HepG2 (cell line): Measurements from ENCODE around the gene FMO3. TPM values are rescaled to one million over a fixed set of nuclear protein-coding genes. Genes with fewer than 3 reads are reported as not detected.

Source experiments
- ATAC-seq: fragments of 200-7000 bp; cut with Tn5 transposase; 3 replicates; pipeline ENCODE4 v1.9.1; 2020; ENCODE audit warnings: mild to moderate bottlenecking, moderate library complexity
- BruUV-seq: library from RNA; stranded (reverse); fragments of 400-500 nt; replicated peaks from 2 replicates; lab custom pipeline; 2021; lab: Mats Ljungman, UMichigan
- CTCF ChIA-PET: fragments of 300-600 bp; formaldehyde crosslinking; extraction: SDS; loops from one replicate; lab custom pipeline; 2021; ENCODE audit warnings: low total read pairs, inconsistent platforms, low intra/inter-chr PET ratio; lab: Yijun Ruan, JAX
- POLR2A ChIA-PET: fragments of 350-600 bp; sonication (Branson Sonifier 250); formaldehyde crosslinking; loops from one replicate; lab custom pipeline; 2020; ENCODE audit warnings: antibody characterized with exemption, inconsistent platforms; lab: Yijun Ruan, JAX
- DNase-seq: peaks from one replicate; pipeline ENCODE4 v3.0.0-alpha.2; 2015; ENCODE audit warnings: low spot score
- FAIRE-seq: peaks from 3 replicates; lab custom pipeline; 2011; peaks lifted over from hg19 to GRCh38; lab: Jason Lieb, UNC
- H2AFZ ChIP-seq: one replicate; pipeline ENCODE4 v1.6.1; 2011; ENCODE audit warnings: low read length, inconsistent platforms
- H3K27ac ChIP-seq: fragments of 300-600 bp; 3 replicates; pipeline ENCODE4 v1.8.0; 2011; ENCODE audit warnings: mixed run types, mild to moderate bottlenecking, mixed read lengths, low read length, inconsistent platforms; ENCODE audit not compliant: insufficient read depth; ENCODE audit errors: extremely low read length
- H3K27me3 ChIP-seq, 2 experiments: fragments of 200-600 bp in 1 of 2; 2 replicates in 1 of 2; 3 replicates in 1 of 2; pipeline versions ENCODE4 v1.6.0 to v1.8.0; 2011; ENCODE audit warnings: low read length in 2 of 2, mild to moderate bottlenecking in 2 of 2, moderate library complexity in 2 of 2, inconsistent platforms in 1 of 2; ENCODE audit not compliant: insufficient read depth in 2 of 2, control insufficient read depth in 1 of 2
- H3K36me3 ChIP-seq, 2 experiments: fragments of 200-600 bp in 1 of 2; replicated peaks in 1 of 2; 2 replicates in 1 of 2; 3 replicates in 1 of 2; pipeline versions ENCODE4 v1.5.1 to v1.8.0; 2011; ENCODE audit warnings: low read length in 2 of 2, inconsistent platforms in 1 of 2; ENCODE audit not compliant: insufficient read depth in 2 of 2, control insufficient read depth in 1 of 2
- H3K4me1 ChIP-seq: 2 replicates; pipeline ENCODE4 v1.5.1; 2012; ENCODE audit warnings: low read length, inconsistent platforms; ENCODE audit not compliant: insufficient read depth
- H3K4me2 ChIP-seq: 2 replicates; pipeline ENCODE4 v1.6.0; 2011; ENCODE audit warnings: low read depth, low read length, inconsistent platforms
- H3K4me3 ChIP-seq, 3 experiments: fragments of 200-600 bp in 1 of 3; sonication (generic), shearing (Covaris generic) in 1 of 3; replicated peaks in 1 of 3; 2 replicates each; pipeline ENCODE4 v1.5.1; 2011 to 2016; ENCODE audit warnings: low read length in 3 of 3, inconsistent platforms in 2 of 3, low read depth in 2 of 3, mild to moderate bottlenecking in 2 of 3, control low read depth in 1 of 3, mixed read lengths in 1 of 3; ENCODE audit not compliant: insufficient read depth in 1 of 3
- H3K79me2 ChIP-seq: one replicate; pipeline ENCODE4 v1.6.1; 2011; ENCODE audit warnings: low read length, inconsistent platforms; ENCODE audit not compliant: insufficient read depth
- H3K9ac ChIP-seq: 2 replicates; pipeline ENCODE4 v1.6.0; 2011; ENCODE audit warnings: mild to moderate bottlenecking, low read depth, low read length, inconsistent platforms; ENCODE audit not compliant: insufficient read depth
- H3K9me3 ChIP-seq: 2 replicates; pipeline ENCODE4 v1.5.1; 2012; ENCODE audit warnings: mild to moderate bottlenecking, low read length
- H4K20me1 ChIP-seq: 2 replicates; pipeline ENCODE4 v1.6.0; 2011; ENCODE audit warnings: inconsistent platforms, mild to moderate bottlenecking, low read length, moderate library complexity; ENCODE audit not compliant: insufficient read depth
- BRD4 ChIP-seq: sonication (generic); formaldehyde crosslinking; IDR thresholded peaks from 2 replicates; pipeline ENCODE4 v1.4.0; 2020; ENCODE audit warnings: missing genetic modification reagents
- ESRRA ChIP-seq: sonication (generic); formaldehyde crosslinking; IDR thresholded peaks from 2 replicates; pipeline ENCODE4 v1.5.1; 2020; ENCODE audit warnings: mild to moderate bottlenecking, low read depth, missing genetic modification reagents
- ETV5 ChIP-seq: IDR thresholded peaks from 2 replicates; pipeline ENCODE4 v1.6.1; 2018; ENCODE audit warnings: missing biosample characterization, missing genetic modification reagents, inconsistent platforms, borderline replicate concordance
- HCFC1 ChIP-seq: fragments of 150-350 bp; IDR thresholded peaks from 2 replicates; pipeline ENCODE4 v1.6.1; 2014; ENCODE audit warnings: low read depth, low read length
- IRF1 ChIP-seq: sonication (generic); formaldehyde crosslinking; IDR thresholded peaks from 2 replicates; pipeline ENCODE4 v1.4.0; 2020; ENCODE audit warnings: low read depth, mild to moderate bottlenecking, missing genetic modification reagents
- IRF9 ChIP-seq: sonication (generic); formaldehyde crosslinking; IDR thresholded peaks from 2 replicates; pipeline ENCODE4 v1.8.0; 2022; ENCODE audit warnings: missing genetic modification reagents, mild to moderate bottlenecking, borderline replicate concordance
- KLF11 ChIP-seq: IDR thresholded peaks from 2 replicates; pipeline ENCODE4 v1.6.1; 2016; ENCODE audit warnings: missing compliant biosample characterization
- MZF1 ChIP-seq: sonication (generic); formaldehyde crosslinking; IDR thresholded peaks from 2 replicates; pipeline ENCODE4 v1.8.1; 2023; ENCODE audit warnings: mild to moderate bottlenecking, missing genetic modification reagents, borderline replicate concordance
- SAFB2 ChIP-seq: sonication (generic); formaldehyde crosslinking; IDR thresholded peaks from 2 replicates; pipeline ENCODE4 v1.5.1; 2020; ENCODE audit warnings: missing genetic modification reagents, low read depth, mild to moderate bottlenecking, borderline replicate concordance
- SSRP1 ChIP-seq: IDR thresholded peaks from 2 replicates; pipeline ENCODE4 v1.6.1; 2016; ENCODE audit warnings: control low read depth
- TFE3 ChIP-seq: IDR thresholded peaks from 2 replicates; pipeline ENCODE4 v1.6.1; 2016
- TSC22D2 ChIP-seq: sonication (generic); formaldehyde crosslinking; IDR thresholded peaks from 2 replicates; pipeline ENCODE4 v1.5.1; 2020; ENCODE audit warnings: missing genetic modification reagents, mild to moderate bottlenecking, borderline replicate concordance
- ZBTB10 ChIP-seq: sonication (generic); formaldehyde crosslinking; IDR thresholded peaks from 2 replicates; pipeline ENCODE4 v1.4.0; 2020; ENCODE audit warnings: missing genetic modification reagents, borderline replicate concordance
- ZNF512B ChIP-seq: sonication (generic); formaldehyde crosslinking; IDR thresholded peaks from 2 replicates; pipeline ENCODE4 v1.5.1; 2020; ENCODE audit warnings: missing genetic modification reagents, mild to moderate bottlenecking, borderline replicate concordance
- ZNF556 ChIP-seq: sonication (generic); formaldehyde crosslinking; IDR thresholded peaks from 2 replicates; pipeline ENCODE4 v1.4.0; 2020; ENCODE audit warnings: mild to moderate bottlenecking, missing genetic modification reagents, borderline replicate concordance
- ZNF773 ChIP-seq: sonication (generic); formaldehyde crosslinking; IDR thresholded peaks from 2 replicates; pipeline ENCODE4 v1.4.0; 2020; ENCODE audit warnings: missing genetic modification reagents, borderline replicate concordance
- WGBS: methylation state at CpG from one replicate; pipeline ENCODE4 v1.1.6; 2017; ENCODE audit warnings: low lambda C conversion rate; 5-methylcytosine and 5-hydroxymethylcytosine counted together
- in situ Hi-C: cut with HindIII; loops from 2 replicates; pipeline ENCODE4 v1.10.0; 2017; ENCODE audit warnings: low pct_unique_long_range_greater_than_20kb; ENCODE audit not compliant: extremely low pct_ligation_motif_present
- intact Hi-C: fragments of 100-400 bp; cut with micrococcal nuclease; formaldehyde crosslinking; loops from one replicate; pipeline ENCODE4 v1.10.0; 2022; ENCODE audit not compliant: unreplicated experiment
- polyA plus RNA-seq, 8 experiments: library from polyadenylated mRNA; depleted of rRNA in 3 of 8; stranded (reverse) in 7 of 8; unstranded in 1 of 8; fragments of >200 nt; fragmentation: Illumina TruSeq in 4 of 8; extraction: Trizol in 4 of 8; gene quantifications; 2 replicates each; pipeline versions ENCODE4 v1.2.1 to v1.2.3, GENCODE V29; 2011 to 2016; ENCODE audit warnings: low read depth in 4 of 8, missing spikeins in 1 of 8, mixed read lengths in 1 of 8; ENCODE audit not compliant: insufficient read depth in 1 of 8
- total RNA-seq, 5 experiments: library from RNA; depleted of rRNA; stranded (reverse); fragments of >200 nt; fragmentation: Illumina TruSeq; extraction: Trizol; gene quantifications; 2 replicates each; pipeline ENCODE4 v1.2.3, GENCODE V29; 2016; ENCODE audit warnings: low read depth in 1 of 5

Gene FMO3
- total and polyA plus RNA-seq, 2 of the 13 experiments (the other 11 are each of a cell fraction or from before 2014, with no cell fraction given): not detected

GRCh38 chr1:171119648-171120047 lies 28.9 kb downstream of the FMO3 start:
- H3K4me3 ChIP-seq: no peak overlapping the region
- no peak for FAIRE-seq
- intact Hi-C loops: no loop called here
- H3K27ac ChIP-seq: no peak overlapping the region
- CTCF ChIA-PET: no interaction called here
- BruUV-seq: no TSS peak
- in situ Hi-C loops: no loop called here
- WGBS: 0% methylated on average over 2 of the region's 2 CpGs
- POLR2A ChIA-PET: no interaction called here
- H3K9ac ChIP-seq: no peak overlapping the region
- no peaks in the 10 kb centered on the region for H3K9me3 ChIP-seq
- H3K27me3 ChIP-seq: no peaks in the 10 kb centered on the region
- no peaks in the 10 kb centered on the region for H4K20me1 ChIP-seq
- TF ChIP-seq MZF1 (CRISPR knock-in tag) (no peak), IRF9 (CRISPR knock-in tag) (no peak), IRF1 (CRISPR knock-in tag) (no peak), ZNF556 (CRISPR knock-in tag) (no peak), BRD4 (CRISPR knock-in tag) (no peak), SAFB2 (CRISPR knock-in tag) (no peak), TFE3 (no peak), ZNF512B (CRISPR knock-in tag) (no peak), HCFC1 (no peak), KLF11 (no peak), ETV5 (no peak), ESRRA (CRISPR knock-in tag) (no peak), ZBTB10 (CRISPR knock-in tag) (no peak), SSRP1 (CRISPR knock-in tag) (no peak), ZNF773 (CRISPR knock-in tag) (no peak), TSC22D2 (no peak)
- no peaks in the 10 kb centered on the region for H3K4me1 ChIP-seq
- H3K79me2 ChIP-seq: no peaks in the 10 kb centered on the region
- no peak overlapping the region for H2AFZ ChIP-seq
- H3K36me3 ChIP-seq: no peaks in the 10 kb centered on the region
- DNase-seq: no peak
- H3K4me2 ChIP-seq: no peak overlapping the region
- no peak for ATAC-seq
